Bone marrow (tissue), 2 donors: Measurements from ENCODE around the gene GALNT18.
"Not testable (repeated sequence)": the region's sequence is repeated elsewhere in the genome, so short reads cannot be mapped to it uniquely, and the experiment has no call there.

ENCODE experiments used
- DNase-seq, 2 donors: peaks; one replicate each; lab custom pipeline; 2025; lab: John Stamatoyannopoulos, UW

GALNT18 gene

DNA sequence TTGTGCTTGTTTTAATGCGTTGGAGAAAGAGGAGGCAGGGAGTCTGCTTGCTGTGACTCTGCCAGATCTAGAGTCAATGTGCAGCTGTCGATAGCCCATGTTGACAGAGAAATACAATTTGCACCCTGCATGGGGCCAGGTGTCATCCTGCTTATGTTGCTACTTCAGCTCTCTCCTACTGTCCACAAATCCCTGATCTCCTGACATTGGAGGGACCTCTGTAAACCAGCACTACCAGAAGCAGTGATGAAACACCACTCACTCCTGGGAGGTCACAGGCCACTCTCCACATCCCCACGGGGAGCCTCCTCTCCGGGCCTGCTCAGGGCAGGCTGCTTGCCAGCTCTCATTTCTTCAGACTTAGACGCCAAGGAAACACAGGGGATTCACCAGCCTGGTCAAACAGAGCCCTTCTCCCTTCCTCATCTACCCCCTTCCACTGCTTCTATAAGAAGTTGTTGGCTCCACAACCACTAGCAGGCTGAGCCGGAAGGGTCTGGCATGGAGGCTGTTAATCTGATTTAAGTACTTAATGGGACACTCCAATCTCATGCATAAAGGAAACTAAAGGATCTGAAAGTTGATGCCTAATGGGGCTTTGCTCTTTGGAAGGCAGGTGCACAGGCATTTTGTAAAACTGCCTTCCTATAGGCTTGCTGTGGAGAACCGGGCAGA, 238.8 kb downstream of the GALNT18 start:
- DNase-seq = no peak

GRCh38 chr11:11381471-11382105, 240.2 kb downstream of the GALNT18 start:
- DNase-seq = no peak

GRCh38 chr11:11380883-11381282, 240.9 kb downstream of the GALNT18 start:
- DNase-seq = no peak

GRCh38 chr11:11380340-11380739, 241.5 kb downstream of the GALNT18 start:
- DNase-seq = no peak

- no peak for DNase-seq
Observed at GRCh38 chr11:11379661-11380060, 242.1 kb downstream of the GALNT18 start.

DNA sequence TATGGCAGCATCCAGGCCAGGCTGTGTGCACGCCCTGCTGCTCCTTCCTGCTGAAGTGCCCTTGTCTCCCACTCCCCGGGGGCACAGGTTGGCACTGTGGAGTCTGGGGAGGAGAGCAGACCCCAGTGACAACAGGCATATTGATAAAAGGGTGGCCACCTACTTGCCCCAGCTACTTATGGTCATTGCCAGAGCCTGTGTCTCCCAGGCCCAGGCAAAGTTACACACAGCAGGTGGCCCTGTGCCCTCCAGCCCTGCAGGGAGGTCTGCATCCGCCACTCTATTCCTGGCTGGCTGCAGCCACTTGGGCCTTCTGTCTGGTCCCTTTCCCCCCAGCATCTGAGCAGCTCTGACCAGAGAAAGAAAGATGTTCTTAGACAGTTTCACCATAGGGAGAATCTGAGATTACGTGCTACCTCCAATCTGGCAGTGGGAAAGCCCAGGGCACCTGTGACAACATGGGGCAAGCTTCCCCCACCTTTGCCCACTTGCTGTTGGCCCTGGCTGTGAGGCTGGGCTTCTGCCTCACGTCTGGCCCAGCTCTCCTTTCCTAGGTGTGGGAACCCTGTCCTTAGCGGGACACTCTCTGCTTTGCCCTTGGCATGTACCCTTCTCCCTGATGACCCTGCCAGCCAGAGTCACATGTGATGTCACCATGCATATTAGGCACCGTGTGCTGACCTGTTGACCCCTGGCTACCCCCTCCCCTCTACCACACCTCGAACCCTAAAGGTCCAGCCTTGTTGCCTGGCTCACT, 243.4 kb downstream of the GALNT18 start:
- no peak for DNase-seq

GRCh38 chr11:11374358-11375148, 247.3 kb downstream of the GALNT18 start:
- no peak for DNase-seq

DNA sequence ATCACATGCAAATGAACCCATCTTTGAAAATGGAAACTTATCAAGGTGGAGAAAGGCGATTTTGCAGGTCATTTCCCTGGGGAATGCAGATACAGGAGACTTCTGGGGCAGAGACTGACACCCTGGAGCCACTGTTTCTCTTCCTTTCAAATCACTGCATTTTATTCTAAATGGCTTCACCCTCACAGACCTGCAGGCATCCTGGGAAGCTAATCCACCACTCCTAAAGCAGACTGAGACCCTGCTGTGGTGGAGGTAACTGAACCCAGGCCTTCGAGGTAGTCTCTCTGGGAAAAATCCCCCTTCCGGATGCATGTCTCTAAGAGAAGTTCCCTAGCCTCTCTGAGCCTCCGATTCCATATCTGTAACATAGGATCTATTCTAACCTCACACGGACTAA, 247.9 kb downstream of the GALNT18 start:
- DNase-seq = no peak

DNA sequence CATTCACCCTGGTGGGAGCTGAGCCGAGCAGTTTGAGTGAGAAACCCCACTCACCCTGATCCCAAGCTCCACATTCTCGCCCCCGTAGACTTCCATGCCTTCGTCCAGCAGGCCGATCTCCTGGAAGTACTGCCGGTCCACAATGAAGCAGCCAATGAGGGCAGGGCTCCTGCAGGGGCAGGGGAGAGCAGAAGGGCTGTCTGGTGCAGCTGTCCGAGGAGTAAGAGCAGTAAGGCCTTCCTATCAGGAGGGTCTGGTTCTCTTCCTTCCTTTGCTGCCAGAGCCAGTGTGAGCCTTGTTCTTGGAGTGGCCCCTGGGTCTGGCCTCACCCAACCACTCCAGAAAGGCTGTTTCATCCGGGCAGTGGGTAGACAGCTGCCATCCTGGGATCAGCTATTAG, 249.3 kb downstream of the GALNT18 start:
- no peak for DNase-seq

DNA sequence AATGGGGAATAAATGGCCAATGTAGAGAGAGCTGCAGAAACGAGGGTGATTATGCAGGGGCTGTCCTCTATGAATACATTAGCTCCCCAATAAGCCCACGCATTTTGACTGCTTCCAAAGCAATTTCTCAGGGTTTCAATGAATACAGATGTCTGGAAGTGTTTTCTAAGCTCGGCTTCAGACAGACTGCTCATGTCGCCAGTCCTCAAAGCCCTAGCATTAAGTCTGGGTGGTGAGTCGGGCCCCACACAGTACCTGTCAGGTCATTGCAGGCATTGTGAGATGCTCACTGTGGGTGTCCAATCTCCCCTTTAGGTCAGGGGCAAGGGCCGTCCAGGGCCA, 250.9 kb downstream of the GALNT18 start:
- no peak for DNase-seq

DNA sequence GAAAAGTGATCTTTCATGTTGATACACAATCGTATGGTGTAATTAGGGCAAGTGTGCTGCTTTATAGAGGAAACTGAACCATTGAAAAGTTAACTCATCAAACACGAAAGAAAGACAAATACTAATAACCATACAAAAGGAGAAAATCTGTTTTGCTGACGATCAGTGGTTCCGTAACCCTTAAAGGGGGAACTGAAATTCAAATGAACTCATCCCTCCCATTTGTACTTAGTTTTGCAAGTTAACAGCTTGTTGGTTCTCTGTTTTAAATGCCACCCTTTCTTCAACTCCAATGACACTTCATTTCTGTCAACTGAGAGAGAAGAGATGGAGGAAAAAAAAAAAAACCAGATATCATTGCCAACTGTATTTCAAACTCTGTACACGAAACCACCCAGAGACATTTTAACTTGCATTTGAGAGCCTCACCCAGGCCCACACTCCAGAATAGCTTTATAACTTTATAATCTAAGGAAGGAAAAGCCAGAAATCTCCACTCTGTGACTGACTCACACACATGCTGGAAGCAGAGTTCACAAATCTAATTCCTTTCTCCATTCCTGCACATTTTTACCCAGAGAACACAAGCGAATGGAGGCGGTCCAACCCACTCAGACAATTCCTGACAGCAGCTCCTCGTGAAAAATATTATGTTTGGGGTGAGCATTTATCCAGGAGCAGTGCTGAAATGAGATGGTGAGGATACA, 251.4 kb downstream of the GALNT18 start:
- no peak for DNase-seq

- no peak for DNase-seq
Observed at GRCh38 chr11:11366793-11367192, 255.0 kb downstream of the GALNT18 start.

DNA sequence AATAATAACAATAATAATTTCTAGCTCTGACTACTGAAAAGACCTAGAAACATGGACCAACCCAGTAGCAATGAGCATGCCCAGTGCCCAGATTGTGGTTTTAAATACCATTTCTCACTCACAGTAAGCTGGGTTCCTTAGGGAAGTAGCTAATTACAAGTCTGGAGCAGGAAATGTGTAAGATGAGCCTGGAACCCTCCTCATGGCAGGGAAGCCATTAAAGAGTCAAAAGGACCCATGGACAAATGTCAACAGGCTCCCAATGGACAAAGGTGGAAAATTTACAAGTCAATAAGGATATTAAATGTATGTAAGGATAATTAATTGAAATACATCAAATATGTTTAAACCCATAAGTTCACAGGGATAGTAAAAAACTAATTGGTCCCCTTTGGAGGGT, 258.1 kb downstream of the GALNT18 start:
- DNase-seq = no peak

- no peak for DNase-seq
Observed at GRCh38 chr11:11359611-11360010, 262.2 kb downstream of the GALNT18 start.

- no peak for DNase-seq
Observed at GRCh38 chr11:11356842-11357241, 265.0 kb downstream of the GALNT18 start.

DNA sequence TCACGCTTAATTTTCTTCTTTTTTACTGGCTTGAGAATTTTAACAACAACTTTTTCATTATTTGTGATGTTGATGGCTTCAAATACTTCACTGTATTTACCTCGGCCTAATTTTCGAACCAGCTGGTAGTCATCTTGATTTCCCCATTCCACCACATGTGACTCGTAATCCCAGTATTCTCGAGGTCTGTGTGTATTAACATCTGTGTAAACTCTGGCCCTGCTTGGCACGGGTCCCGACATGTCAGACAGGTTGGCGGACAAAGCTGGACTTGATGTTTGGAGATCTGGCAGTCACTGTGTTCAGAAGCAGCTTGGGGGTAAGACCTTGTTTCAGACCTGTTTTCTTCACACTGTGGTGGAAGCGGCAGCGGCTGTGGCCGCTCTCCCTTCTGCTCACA, 268.9 kb downstream of the GALNT18 start, which contains the start of gene CSNK2A3:
Gene CSNK2A3, minus strand, starts transcription at position 373 of the 400 bp plus-strand sequence. Its CDS starts 131 bp downstream, at position 242.
- not testable (repeated sequence) for DNase-seq

- not testable (repeated sequence) for DNase-seq
Observed at GRCh38 chr11:11351851-11352250, 270.0 kb downstream of the GALNT18 start.

DNA sequence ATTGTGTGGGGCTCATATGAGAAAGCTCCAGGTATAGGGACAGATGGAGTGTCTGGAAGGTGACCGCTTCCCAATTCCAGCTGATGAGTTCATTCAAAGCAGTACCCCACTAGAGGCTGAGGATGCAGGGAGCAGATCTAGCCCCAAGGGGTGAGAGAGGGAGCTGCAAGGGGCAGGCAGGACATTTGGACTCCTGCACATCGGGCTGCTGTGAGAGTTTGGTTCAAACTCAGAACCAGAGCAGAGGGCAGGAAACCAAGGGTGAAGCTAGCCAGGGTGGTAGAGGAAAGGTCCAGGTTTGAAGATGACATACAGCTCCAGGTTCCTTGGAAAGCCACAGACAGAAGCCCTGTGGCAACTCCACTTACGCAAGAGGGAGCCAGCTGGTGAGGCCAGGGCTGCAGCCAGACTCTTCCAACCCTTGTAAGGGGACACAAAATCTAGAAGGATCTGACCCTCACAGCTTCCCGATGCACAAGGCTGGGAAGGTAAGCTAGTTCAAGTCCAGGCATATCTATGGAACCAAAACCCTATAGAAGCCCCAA, 270.7 kb downstream of the GALNT18 start:
- no peak for DNase-seq

DNA sequence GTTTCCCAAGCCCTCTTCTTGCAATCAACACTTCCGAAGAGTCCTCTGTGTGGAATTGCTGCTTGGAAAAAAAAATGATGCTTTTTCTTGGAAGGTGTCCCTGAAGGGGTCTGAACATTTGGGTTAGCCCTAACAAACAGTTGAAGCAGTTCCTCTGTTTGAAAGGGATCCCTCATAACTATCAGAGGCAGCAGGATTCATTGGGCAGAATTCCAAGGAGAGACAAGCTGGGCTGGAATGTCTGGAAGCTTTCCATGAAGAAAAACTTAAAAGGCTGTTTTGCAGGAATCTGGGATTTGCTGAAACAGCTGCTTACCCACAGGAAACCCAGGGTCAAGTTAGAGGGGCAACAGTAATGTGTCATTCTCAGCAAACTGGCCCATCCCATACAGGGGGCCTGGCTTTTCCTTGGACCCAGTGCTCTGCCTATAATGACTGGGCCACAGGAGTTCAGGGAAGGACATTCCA, 271.9 kb downstream of the GALNT18 start:
- DNase-seq = no peak

DNA sequence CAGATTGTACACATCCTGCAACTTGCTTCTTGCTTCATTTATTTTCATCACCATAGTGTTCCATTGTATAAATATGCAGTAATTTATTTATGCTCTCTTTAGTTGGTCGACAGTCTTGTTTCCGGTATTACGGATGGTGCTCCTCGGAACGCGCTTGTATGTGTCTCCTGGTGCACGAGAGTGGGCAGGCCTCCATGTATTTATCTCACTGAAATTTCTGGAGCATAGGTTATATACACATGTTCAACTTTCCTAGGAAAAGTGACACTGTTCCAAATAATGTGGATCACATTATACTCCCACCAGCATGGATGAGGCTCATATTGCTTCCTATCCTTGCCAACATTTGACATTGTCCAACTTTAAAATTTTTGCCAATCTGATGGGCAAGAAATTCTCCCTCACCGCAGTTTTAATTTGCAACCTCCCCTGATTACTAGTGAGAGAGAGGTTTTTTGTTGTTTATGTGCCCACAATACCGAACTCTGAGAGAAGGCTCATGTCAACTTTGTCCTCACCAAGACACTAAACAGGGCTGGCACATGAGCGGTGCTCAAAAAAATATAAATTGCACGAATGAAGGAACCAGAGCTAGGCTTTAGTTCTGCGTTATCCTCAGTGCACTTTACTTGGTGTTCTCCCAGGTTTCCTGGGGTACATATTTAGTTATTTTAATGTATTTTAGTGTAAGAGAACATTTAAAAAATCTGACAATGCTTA, 272.5 kb downstream of the GALNT18 start:
- no peak for DNase-seq

DNA sequence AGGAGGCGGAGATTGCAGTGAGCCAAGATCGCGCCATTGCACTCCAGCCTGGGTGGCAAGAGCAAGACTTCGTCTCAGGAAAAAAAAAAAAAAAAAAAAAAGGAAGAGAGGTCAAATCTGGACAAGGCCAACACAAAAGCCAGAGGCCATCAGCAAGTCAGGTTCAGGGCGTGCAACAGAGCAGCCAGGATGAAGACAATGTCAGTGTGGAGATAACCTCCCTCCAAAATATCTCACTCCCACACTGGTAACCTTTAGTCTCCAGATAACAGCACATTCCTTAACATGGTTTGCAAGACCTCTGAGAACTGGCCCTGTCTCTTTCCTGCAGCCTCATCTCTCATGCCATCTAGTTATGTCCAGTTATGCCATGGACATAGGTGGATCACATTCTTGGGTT, 273.5 kb downstream of the GALNT18 start:
- DNase-seq = no peak
